HG03039 (cell line): ENCODE measurements around the gene NDUFS2.
A peak's percentile ranks its signal among the peaks of the same experiment; 100 is the strongest.

Experiments used
- ATAC-seq: cut with Tn5 transposase; IDR thresholded peaks from one replicate; pipeline ENCODE4 v1.9.1; 2021; ENCODE audit warnings: mild to moderate bottlenecking, moderate library complexity; ENCODE audit not compliant: unreplicated experiment

Gene NDUFS2

DNA sequence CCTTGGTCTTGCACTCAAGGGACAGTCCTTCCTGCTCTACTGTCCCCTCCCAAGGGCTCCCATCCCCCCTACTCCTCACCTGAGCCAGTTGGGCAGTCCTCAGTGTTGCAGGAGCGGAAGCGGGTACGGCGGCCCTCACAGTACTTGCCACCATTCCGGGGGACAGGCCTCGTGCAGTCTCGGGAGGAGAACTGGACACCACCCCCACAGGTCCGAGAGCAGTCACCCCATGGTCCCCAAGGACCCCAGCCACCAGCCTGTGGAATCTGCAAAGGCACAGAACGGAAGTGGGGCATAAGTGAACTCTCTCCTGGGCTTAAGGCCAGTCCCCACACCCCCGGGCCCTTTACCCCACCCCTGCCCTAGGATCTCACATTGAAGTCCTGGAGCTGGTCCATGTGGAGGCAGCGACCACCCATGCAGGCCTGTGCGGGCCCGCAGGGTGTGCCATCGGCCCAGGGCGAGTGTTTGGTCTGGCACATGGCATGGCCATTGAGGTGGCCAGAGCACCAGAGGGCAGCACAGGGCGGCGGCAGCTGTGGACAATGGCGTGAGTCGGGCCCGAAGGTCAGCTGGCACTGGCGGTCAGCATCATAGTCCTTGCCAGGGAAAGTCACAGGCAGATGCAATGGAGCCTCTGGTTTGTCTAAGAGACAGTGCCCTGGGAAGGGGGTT, 8.5 kb upstream of the NDUFS2 start:
- no peak for ATAC-seq

DNA sequence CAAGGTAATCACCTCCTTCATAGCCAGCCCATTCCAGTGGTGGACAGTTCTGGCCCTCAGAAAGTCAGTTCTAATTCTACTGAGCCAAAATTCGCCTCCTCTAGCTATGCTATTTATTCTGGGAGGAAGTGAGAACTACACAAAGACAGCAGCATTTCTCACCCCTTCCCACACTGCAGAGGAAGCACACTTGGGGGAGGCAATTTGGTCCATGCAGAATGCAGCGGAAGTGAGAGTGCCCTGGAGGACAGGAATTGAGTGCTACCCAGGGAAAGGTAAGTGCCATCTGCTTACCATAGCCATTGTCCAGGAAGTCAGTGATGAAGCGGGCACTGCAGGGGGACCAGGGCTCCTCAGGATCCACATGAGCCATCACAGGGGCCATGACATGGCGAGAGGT, 7.0 kb upstream of the NDUFS2 start:
- ATAC-seq: no peak

DNA sequence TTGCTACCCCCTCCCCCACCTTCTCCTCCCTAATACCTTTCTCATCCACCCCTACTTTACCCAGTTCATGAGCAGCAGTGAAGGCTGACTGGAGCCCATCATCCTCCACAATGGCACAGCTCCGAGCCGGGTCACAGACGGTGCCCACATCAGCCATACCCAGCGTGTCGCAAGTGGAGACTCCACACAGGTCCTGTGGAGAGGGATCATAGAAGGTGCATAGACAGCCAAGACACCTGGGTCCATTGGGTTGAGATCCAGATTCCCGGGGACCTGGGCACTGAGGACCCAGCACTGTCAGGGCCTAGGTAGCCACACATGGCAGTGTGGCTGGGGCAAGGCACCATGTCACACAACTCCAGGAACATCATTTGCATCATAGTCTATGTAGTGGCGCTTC, 6.1 kb upstream of the NDUFS2 start:
- no peak for ATAC-seq

DNA sequence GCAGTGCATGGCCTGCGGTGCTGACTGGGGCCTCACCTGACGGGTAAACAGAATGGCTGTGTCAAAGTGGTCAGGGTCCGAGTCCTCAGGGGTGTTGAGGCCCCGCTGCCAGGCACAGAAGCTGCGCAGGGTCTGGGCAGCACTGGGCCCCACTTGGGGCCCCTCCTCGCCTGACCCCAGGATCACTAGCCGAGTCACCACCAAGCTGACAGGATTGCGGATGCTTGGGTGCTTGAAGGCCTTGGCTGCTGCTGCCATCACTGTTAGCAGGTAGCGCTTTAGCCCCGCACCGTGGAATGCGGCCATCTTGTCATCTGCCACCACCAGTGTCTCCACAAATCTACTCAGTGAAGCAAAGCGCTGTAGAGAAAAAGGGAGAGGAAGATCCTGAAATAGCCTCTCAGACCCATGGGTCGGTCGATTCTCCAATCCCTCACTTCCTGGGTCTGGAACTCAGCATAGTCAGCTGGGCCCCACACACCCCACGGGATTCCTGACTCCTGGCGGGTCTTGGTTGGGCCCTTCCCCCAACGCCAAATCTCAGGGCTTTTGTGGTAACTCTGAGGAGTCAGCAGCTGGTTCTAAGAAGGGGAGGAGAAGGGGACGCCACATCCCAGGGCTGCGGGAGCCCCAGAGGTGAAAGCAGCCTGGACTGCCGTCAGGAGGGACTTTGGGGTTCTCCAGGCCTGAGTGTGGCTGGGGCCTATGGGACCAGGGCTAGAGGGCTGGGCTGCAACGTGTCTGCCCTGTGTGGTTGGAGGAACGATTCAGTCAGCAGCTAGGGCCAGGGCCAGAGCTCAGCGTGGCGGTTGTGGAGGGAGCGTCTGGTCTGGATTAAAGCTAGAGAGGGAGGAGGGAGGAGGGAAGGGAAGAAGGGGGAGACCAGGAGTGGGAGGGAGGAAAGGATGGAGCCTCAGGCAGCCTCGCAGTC, 5.4 kb upstream of the NDUFS2 start:
- no peak for ATAC-seq

DNA sequence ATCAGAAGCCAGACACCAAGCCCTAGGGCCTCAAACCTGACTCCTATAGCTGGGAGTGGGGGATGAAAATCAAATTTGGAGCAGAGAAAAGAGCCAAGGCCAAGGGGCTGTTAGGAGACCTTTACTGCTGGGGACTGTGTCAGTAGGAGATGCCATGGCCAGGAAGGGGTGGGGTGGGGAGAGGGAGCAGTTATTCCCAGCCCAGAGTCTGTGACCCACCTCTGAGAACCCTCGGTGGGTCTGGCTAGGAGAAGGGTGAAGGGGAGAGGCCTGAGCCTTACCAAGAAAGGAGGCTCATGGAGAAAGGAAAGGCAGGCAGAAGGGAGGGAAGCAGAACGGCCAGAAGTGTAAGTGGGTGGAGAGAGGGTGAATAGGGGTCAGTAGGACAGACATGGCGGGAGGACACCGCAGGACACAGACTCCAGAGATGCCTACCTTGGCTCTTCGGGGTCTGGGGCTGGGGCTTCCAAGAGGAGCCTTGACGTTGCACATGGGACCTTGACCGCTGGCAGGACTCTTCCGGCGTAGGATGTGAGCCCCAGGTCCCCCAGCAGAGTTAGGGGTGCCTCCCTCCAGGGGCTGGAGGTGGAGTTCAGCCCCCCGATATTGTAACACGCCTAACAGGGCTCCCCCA, 4.5 kb upstream of the NDUFS2 start:
- ATAC-seq: no peak

DNA sequence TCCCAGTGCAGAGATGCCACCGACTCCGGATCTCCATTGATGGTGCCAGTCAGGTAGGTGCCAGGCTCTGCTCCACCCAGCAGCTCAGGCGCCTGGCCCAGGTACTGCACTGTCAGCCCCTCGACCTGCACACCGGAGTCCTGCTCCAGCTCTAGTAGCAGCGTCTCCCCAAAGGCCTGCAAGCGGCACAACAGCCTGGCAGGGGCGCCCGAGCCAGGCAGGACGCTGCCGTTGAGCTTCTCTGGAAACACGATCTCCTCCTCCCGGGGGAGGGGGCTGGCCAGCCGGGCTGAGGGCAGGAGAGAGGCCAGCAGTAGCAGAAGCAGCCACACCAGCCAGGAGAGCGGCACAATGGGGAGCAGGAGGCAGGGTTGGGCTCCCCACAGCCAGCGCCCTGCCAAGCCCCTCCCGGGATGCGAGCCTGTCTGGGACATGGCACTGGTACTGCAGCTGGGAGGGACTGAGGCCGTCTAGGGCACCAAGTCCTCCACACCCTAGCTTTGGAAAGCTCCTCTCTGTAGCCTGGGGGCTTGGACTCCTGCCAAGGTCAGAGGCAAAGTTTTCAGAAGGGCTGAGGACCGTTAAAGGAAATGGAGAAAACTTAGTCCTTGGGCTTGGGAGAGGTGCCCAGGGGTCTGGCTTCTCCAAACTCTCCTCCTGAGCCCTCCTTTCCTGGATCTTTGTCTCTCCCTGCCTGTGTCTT, 3.8 kb upstream of the NDUFS2 start:
- no peak for ATAC-seq

DNA sequence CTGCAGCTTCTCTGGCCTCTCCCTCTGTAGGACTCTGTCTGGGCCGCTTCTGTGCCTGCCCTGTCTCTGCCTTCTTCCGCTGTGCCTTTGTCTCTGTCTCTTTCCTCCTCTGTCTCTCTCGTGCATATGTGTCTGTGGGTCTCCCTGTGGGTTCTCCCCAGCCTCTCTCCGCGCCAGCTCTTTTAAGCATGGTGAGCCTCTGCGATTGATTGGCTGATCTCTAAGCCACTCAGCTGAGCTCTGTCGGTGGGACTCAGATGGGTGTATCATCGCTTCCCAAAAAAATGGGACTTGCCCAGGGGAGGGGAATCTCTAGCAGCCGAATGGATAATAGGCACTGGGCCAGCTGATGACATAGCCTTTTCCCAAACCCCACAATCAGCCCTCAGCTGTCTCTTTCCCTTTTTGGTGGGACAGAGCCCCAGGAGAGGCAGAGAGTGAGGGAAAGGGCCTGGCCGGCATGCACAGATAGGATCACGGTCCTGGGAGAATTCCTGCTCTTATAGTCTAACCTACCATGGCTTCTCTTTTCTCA, 3.2 kb upstream of the NDUFS2 start, which contains the start of gene ADAMTS4:
TSS of gene ADAMTS4 (minus strand) at position 158 of the 535 bp plus-strand sequence. CDS start 427 bp downstream, outside the sequence.
- no peak for ATAC-seq

DNA sequence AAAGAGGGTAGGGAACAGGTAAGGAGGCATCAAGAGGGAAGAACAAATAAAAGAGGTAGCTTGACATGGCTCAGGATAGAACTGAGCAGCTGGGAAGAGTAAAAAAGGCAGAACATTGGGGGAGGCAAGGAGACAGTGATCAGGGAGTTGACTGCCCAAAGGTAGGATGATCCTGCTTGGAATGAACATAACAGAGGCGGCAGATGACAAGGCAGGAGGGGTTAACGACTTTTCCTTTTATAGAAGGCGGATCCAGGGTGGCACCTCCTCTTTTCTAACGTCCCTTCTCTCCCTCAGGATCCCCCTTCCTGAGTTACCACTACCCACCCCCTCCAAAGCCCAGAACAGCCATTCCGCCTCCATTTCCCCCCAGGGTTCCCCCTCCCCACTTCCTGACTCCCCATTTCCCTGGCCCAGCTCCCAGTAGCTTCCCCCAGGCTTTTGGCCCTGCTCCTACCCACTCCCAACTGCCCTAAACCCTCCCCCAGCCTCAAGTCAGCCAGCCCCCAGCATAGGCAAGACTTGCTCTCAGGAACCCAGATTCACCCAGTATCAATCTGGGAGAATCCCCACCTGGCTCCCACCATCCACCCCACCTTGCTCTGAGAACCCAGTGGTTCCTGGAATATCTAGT, 2.5 kb upstream of the NDUFS2 start:
- no peak for ATAC-seq

DNA sequence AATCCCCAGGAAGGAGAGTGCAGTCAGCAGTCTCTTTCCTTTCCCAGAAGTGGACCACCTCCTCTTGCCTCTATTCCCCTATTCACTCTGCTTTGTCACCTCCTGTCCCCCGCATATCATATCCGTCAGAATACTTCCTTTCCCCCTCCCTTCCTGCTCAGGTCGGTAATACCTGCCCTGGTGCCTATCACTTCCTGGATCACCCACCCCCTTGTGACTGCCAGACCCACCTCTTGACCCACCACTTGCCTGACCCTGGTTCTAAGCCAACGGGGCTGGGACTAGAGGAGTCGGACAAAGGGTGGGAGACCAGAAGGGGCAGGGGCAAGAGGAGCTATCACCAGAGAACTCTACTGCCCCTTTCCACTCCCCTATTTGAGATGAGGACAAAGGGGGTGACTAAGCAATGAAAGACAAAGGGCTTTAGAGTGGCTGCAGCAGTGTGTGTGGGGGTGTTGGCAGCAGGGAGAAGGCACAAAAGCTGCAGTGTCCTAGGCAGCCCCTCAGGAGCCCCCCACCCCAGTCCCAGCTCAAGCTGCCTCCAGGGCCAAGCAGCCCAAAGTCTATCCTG, 1.7 kb upstream of the NDUFS2 start:
- ATAC-seq: no peak

DNA sequence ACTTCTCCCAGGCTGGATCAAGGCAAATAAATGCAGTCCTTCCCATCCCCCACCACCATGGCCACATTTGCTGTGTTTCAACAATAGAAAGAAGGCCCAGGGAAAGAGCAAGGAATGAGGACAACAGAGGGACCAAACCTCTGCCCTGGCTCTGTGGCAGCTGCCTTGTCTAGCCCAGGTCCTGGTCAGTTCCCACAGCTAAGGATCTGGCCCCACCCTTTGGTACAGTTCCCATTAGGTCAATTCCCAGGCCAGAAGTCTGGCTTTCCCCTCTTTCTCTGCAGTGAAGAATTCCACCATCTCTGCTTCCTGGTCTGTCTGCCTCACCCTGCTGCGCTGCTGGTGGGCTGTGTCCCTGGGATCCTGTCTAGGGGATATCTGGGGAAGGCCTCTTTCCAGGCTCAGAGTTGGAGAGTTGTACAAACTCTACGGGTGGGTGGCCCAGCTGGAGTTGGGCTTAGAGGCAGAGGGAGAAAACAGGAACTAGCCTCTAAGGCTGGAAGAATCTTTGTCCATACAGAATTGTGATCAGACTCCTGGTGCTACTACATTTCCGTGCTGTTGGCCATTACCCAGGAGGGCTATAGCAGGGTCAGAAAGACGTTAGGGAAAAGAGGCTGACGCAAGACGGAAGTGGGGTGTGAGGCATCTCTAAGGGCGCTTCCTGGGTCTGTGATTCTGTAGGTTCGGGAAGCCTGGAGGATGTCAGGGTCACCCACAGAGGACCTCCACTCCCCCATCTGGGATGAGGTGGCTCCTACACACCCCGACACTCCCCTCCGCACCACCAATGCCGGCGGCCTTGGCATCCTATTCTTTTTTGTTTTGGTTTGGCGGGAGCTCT, 953 bp upstream of the NDUFS2 start:
- ATAC-seq: no peak

DNA sequence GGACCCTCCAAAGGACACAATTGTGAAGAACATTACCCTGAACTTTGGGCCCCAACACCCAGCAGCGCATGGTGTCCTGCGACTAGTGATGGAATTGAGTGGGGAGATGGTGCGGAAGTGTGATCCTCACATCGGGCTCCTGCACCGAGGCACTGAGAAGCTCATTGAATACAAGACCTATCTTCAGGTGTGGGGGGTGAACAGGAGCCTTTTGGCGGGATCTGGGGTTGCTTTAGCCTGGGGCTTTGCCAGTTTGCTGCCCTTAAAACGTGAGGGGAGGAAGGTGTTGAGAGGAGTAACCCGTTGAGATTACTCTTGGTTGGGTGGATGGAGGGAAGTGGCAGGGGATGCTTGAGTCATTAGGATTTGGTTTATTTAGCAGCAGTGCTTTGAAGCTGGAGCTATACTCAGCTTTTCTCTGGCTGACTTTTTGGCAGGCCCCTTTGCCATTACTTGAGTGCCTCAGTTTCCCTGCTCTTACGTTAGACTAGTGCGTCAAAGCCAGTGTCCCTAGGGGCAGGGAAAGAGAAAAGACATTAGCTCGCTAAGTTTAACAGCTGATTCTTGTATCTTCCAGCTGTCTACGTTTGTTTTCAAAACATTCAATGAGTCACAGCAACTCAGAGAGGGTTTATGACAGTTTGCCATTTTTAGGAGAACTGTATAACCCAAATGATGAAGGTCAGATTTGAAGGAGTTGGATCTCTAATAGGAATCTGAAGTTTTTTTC, 4.4 kb downstream of the NDUFS2 start:
- ATAC-seq: no peak

DNA sequence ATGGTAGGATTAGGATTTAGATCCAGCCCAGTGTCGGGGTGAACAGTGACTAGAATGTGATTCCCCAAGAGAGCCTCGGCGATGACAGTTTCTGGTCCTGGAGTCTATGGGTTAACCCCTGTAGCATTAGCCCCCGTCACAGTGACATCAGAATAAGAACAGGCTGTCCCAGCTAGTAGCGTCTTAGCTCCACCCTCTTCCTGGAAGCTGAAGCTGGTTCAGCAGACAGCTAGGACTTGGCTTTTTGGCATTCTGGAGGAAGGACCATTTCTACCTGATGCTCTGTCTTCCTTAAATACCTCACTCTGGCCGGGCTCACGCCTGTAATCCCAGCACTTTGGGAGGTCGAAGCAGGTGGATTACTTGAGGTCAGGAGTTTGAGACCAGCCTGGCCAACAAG, 5.0 kb downstream of the NDUFS2 start:
- ATAC-seq: no peak

DNA sequence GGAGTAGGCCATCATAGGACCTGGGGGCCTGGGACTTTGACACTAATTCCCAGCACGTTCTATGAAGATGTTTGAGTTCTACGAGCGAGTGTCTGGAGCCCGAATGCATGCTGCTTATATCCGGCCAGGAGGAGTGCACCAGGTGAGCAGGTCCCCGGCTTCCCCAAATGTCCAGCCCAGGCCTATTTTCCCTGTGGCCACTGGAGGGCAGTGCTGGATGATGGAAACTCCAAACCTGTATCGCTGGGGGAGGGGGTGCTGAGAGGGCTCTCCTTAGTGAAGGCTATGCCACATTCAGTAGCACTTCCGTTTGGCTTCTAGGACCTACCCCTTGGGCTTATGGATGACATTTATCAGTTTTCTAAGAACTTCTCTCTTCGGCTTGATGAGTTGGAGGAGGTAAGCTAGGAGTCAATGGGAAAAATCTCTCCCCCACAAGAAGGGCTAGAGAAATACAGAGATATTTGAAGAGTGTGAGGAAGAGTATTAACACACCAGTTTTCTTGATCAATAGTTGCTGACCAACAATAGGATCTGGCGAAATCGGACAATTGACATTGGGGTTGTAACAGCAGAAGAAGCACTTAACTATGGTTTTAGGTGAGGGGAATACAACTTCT, 7.7 kb downstream of the NDUFS2 start:
- no peak for ATAC-seq

DNA sequence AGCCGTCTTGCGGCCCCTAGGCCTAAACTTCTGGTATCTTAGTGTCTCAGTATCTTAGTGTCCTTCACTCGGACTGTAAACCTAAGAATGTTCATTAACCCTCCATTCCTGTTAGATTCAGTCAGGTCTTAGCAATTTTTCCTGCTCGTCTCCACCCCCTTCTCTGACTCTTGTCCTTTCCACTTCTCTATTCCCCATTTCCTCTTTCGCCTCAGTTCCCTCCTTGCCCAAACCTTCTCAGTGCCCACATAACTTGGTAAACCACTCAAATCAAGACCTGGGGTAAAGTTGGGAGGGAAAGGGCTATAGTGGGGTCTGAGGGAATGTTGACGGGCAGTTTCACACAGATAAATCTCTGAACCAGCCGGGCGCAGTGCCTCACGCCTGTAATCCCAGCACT, 12.2 kb downstream of the NDUFS2 start:
- ATAC-seq: no peak

DNA sequence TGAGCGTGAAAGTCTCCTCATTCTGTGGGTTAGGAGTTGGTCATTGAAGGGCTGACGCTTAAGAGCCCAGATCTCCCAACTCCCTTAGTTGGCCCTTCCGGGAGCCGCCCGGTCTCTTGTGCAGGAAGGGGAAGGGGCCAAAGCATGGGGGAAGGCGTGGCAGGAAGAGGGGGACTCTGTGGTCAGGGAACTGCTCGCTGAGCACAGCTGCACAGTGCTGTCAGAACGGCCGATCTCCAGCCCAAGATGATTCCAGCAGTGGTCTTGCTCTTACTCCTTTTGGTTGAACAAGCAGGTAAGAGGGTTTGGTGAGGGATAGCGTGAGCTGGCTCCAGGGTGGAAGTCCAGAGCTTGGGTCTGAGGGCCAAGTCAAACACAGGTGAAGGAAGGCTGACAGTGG, 12.9 kb downstream of the NDUFS2 start, which contains the start of gene FCER1G:
TSS of gene FCER1G (plus strand) at position 220 of the 400 bp plus-strand sequence. CDS start at position 247, 27 bp downstream.
- no peak for ATAC-seq

DNA sequence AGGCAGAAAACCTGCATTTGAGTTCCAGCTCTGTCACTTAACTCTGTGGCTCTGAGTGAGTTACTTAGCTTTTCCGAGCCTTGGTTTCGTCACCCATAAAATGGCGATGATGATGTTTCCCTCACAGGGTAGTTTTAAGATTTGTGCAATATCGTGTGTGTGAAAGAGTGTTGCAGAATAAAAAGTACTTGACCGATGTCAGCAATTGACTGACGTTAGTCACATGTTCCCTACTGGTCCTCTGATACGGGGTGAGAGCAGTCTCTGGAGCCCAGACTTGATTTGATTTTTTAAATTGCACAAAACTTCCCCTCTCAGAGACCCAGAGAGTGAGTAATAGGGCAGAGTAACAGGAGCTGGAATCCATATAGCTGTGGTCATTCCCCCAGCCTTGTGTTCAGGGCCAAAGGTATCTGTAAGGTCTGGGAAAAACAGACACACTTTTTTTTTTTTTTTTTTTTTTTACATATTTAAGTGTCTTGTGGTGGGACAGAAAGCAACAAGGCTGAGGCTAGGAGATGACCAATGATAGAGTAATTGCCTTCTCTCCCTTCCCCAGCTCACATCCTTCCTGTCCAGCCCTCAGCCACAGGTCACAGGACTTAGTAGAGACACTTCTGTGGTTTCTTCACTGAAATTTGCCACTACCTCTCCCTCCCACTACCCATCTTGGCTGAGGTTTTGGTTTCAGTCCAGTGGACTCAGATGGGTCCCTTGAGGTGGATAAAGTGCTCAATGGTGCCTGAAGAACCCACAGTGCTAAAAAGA, 15.0 kb downstream of the NDUFS2 start:
- peak; percentile 55 for ATAC-seq

DNA sequence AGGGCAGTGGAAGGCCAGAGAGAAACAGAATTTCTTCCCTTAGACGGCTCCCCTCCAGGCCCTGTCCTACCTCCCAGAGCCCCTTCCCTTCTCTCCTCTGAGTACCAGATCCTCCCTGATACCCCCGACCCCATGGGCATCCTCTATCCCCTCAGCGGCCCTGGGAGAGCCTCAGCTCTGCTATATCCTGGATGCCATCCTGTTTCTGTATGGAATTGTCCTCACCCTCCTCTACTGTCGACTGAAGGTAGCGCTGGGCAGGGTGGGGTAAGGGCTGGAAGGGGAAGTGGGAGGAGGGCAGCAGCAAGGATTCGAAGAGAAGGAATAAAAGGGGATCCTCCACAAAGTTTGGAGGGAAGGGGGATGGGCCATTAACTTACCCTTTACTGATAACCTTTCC, 15.7 kb downstream of the NDUFS2 start:
- no peak for ATAC-seq
